GM19023 (cell line): Measurements from ENCODE around the gene CIB1.

ENCODE experiments used
- ATAC-seq: cut with Tn5 transposase; IDR thresholded peaks from one replicate; pipeline ENCODE4 v1.9.1; 2021; ENCODE audit warnings: mild to moderate bottlenecking, moderate library complexity; ENCODE audit not compliant: unreplicated experiment

CIB1 gene

GRCh38 chr15:90219421-90220141, 14.2 kb downstream of the CIB1 start:
- ATAC-seq: no peak

- ATAC-seq: no peak
Observed at GRCh38 chr15:90217671-90218394, 15.9 kb downstream of the CIB1 start.

- ATAC-seq: no peak
Observed at GRCh38 chr15:90214553-90215196, 19.1 kb downstream of the CIB1 start.

GRCh38 chr15:90213818-90214204, 19.9 kb downstream of the CIB1 start:
- no peak for ATAC-seq

GRCh38 chr15:90213122-90213817, 20.5 kb downstream of the CIB1 start:
- ATAC-seq: no peak

GRCh38 chr15:90212221-90213098, 21.3 kb downstream of the CIB1 start:
- ATAC-seq: no peak

- no peak for ATAC-seq
Observed at GRCh38 chr15:90211440-90212143, 22.1 kb downstream of the CIB1 start.

- no peak for ATAC-seq
Observed at GRCh38 chr15:90211009-90211408, 22.7 kb downstream of the CIB1 start.

- no peak for ATAC-seq
Observed at GRCh38 chr15:90210593-90210992, 23.1 kb downstream of the CIB1 start.

- no peak for ATAC-seq
Observed at GRCh38 chr15:90209591-90209990, 24.1 kb downstream of the CIB1 start.

GRCh38 chr15:90208356-90208755, 25.4 kb downstream of the CIB1 start:
- ATAC-seq: no peak

GRCh38 chr15:90207252-90207651, 26.5 kb downstream of the CIB1 start:
- no peak for ATAC-seq

- ATAC-seq: no peak
Observed at GRCh38 chr15:90205886-90206285, 27.9 kb downstream of the CIB1 start.

GRCh38 chr15:90205050-90205848, 28.5 kb downstream of the CIB1 start:
- no peak for ATAC-seq

GRCh38 chr15:90203922-90204321, 29.8 kb downstream of the CIB1 start:
- no peak for ATAC-seq

- ATAC-seq: no peak
Observed at GRCh38 chr15:90203473-90203872, 30.3 kb downstream of the CIB1 start.

- no peak for ATAC-seq
Observed at GRCh38 chr15:90202929-90203328, 30.8 kb downstream of the CIB1 start.

- ATAC-seq: no peak
Observed at GRCh38 chr15:90201944-90202375, 31.8 kb downstream of the CIB1 start.
